Right forelimb (tissue), 1 donor: Measurements from ENCODE around the gene ZNF93.
A peak's percentile ranks its signal among the peaks of the same experiment; 100 is the strongest.
"Not testable (repeated sequence)": the region's sequence is repeated elsewhere in the genome, so short reads cannot be mapped to it uniquely, and the experiment has no call there.

Source experiments
- DNase-seq: peaks from one replicate; pipeline ENCODE4 v3.0.0-alpha.2; 2018

ZNF93 gene

GRCh38 chr19:19938449-19938848 lies 37.7 kb downstream of the ZNF93 start:
- no peak for DNase-seq

- DNase-seq: no peak
These were observed 43.3 kb downstream of the ZNF93 start for GRCh38 chr19:19943848-19944582.

GRCh38 chr19:19944583-19944880 lies 43.8 kb downstream of the ZNF93 start:
- no peak for DNase-seq

- DNase-seq: no peak
These were observed 45.5 kb downstream of the ZNF93 start for GRCh38 chr19:19946226-19946625.

GRCh38 chr19:19948800-19949199 lies 48.1 kb downstream of the ZNF93 start:
- DNase-seq: no peak

- DNase-seq: no peak
These were observed 54.5 kb downstream of the ZNF93 start for GRCh38 chr19:19955208-19955607.

- no peak for DNase-seq
These were observed 55.8 kb downstream of the ZNF93 start for GRCh38 chr19:19956434-19957075.

- DNase-seq: not testable (repeated sequence)
These were observed 57.0 kb downstream of the ZNF93 start for GRCh38 chr19:19957766-19958165.

- DNase-seq: peak; percentile 70
These were observed 58.5 kb downstream of the ZNF93 start for GRCh38 chr19:19959151-19959799.

- DNase-seq: no peak
These were observed 63.7 kb downstream of the ZNF93 start for GRCh38 chr19:19964416-19964815.

- not testable (repeated sequence) for DNase-seq
These were observed 65.4 kb downstream of the ZNF93 start for GRCh38 chr19:19966126-19966525.

GRCh38 chr19:19966862-19967261 lies 66.1 kb downstream of the ZNF93 start:
- no peak for DNase-seq
